K562 (cell line): ENCODE data around the gene CFAP126. TPM values are rescaled to one million over a fixed set of nuclear protein-coding genes. Genes with fewer than 3 reads are reported as not detected.
A peak's percentile ranks its signal among the peaks of the same experiment; 100 is the strongest.
"Not testable (repeated sequence)": the region's sequence is repeated elsewhere in the genome, so short reads cannot be mapped to it uniquely, and the experiment has no call there.

ENCODE experiments used
- ATAC-seq: fragments of 200-7000 bp; cut with Tn5 transposase; 3 replicates; pipeline ENCODE4 v1.9.1; 2020; ENCODE audit warnings: moderate library complexity
- BruUV-seq: library from RNA; stranded (reverse); fragments of 400-500 nt; replicated peaks from 2 replicates; lab custom pipeline; 2021; lab: Mats Ljungman, UMichigan
- CTCF ChIA-PET: fragments of 300-600 bp; formaldehyde crosslinking; extraction: SDS; loops from one replicate; lab custom pipeline; 2021; ENCODE audit warnings: low intra/inter-chr PET ratio; lab: Yijun Ruan, JAX
- POLR2A ChIA-PET: fragments of 300-600, 350-650 bp; sonication (Branson Sonifier 250); formaldehyde crosslinking; extraction: SDS; loops from one replicate; lab custom pipeline; 2021; ENCODE audit warnings: antibody characterized with exemption, inconsistent platforms; lab: Yijun Ruan, JAX
- DNase-seq, 4 experiments: peaks; one replicate each; pipeline versions ENCODE4 v3.0.0 to v3.0.0-alpha.2; 2011 to 2018; ENCODE audit warnings: low spot score in 3 of 4, mixed read lengths in 3 of 4; ENCODE audit errors: extremely low read depth in 1 of 4
- FAIRE-seq: peaks from 2 replicates; lab custom pipeline; 2011; peaks lifted over from hg19 to GRCh38; lab: Jason Lieb, UNC
- H2AFZ ChIP-seq: 2 replicates; pipeline ENCODE4 v1.6.0; 2011; ENCODE audit warnings: low read depth, low read length, control low read depth, inconsistent platforms
- H3K27ac ChIP-seq: fragments of 200-600 bp; 3 replicates; pipeline ENCODE4 v1.8.0; 2011; ENCODE audit warnings: low read depth, mild to moderate bottlenecking, control low read depth, inconsistent platforms, low read length, moderate library complexity, mixed read lengths; ENCODE audit errors: extremely low read depth
- H3K27me3 ChIP-seq, 2 experiments: fragments of 300-600 bp in 1 of 2; 2 replicates in 1 of 2; 3 replicates in 1 of 2; pipeline versions ENCODE4 v1.6.0 to v1.8.0; 2011; ENCODE audit warnings: inconsistent platforms in 2 of 2, low read length in 2 of 2, mild to moderate bottlenecking in 1 of 2, mixed read lengths in 1 of 2, moderate library complexity in 1 of 2; ENCODE audit not compliant: control insufficient read depth in 2 of 2, insufficient read depth in 2 of 2
- H3K36me3 ChIP-seq: fragments of 300-600 bp; 3 replicates; pipeline ENCODE4 v1.8.0; 2011; ENCODE audit warnings: mild to moderate bottlenecking, low read length, inconsistent platforms; ENCODE audit not compliant: control insufficient read depth, insufficient read depth
- H3K4me1 ChIP-seq, 2 experiments: fragments of 200-600 bp in 1 of 2; replicated peaks in 1 of 2; 2 replicates in 1 of 2; 3 replicates in 1 of 2; pipeline versions ENCODE4 v1.5.1 to v1.8.0; 2011; ENCODE audit warnings: inconsistent platforms in 2 of 2, low read length in 2 of 2, mild to moderate bottlenecking in 1 of 2, mixed read lengths in 1 of 2, moderate library complexity in 1 of 2; ENCODE audit not compliant: control insufficient read depth in 2 of 2, insufficient read depth in 2 of 2
- H3K4me2 ChIP-seq: 2 replicates; pipeline ENCODE4 v1.6.1; 2011; ENCODE audit warnings: low read length, control low read depth, inconsistent platforms, mixed read lengths; ENCODE audit not compliant: insufficient read depth
- H3K4me3 ChIP-seq: fragments of 200-600 bp; sonication (generic), shearing (Covaris generic); 2 replicates; pipeline ENCODE4 v1.5.1; 2016; ENCODE audit warnings: control low read depth, inconsistent platforms
- H3K79me2 ChIP-seq: fragments of 200-600 bp; 3 replicates; pipeline ENCODE4 v1.8.0; 2011; ENCODE audit warnings: low read length, inconsistent platforms; ENCODE audit not compliant: control insufficient read depth, insufficient read depth
- H3K9ac ChIP-seq, 2 experiments: 2 replicates each; pipeline versions ENCODE4 v1.6.0 to v1.6.1; 2011; ENCODE audit warnings: low read depth in 2 of 2, low read length in 2 of 2, control low read depth in 1 of 2, inconsistent platforms in 1 of 2, mild to moderate bottlenecking in 1 of 2, mixed read lengths in 1 of 2; ENCODE audit not compliant: insufficient read depth in 1 of 2
- H3K9me1 ChIP-seq: one replicate; pipeline ENCODE4 v1.6.0; 2011; ENCODE audit warnings: inconsistent platforms, mild to moderate bottlenecking, low read length, moderate library complexity; ENCODE audit not compliant: control insufficient read depth, insufficient read depth
- H3K9me3 ChIP-seq: replicated peaks from 2 replicates; pipeline ENCODE4 v1.5.1; 2011; ENCODE audit warnings: low read depth, low read length, inconsistent platforms; ENCODE audit not compliant: control insufficient read depth, insufficient read depth
- H4K20me1 ChIP-seq: replicated peaks from 2 replicates; pipeline ENCODE4 v1.6.1; 2011; ENCODE audit warnings: low read length, inconsistent platforms, mixed read lengths; ENCODE audit not compliant: control insufficient read depth, insufficient read depth
- DIDO1 ChIP-seq: fragments of 450-650 bp; IDR thresholded peaks from 2 replicates; pipeline ENCODE4 v1.6.1; 2016; ENCODE audit warnings: low read depth, missing biosample characterization, missing genetic modification characterization
- NRF1 ChIP-seq, 2 experiments: fragments of 450-650 bp; IDR thresholded peaks in 1 of 2; conservative IDR thresholded peaks in 1 of 2; 2 replicates each; pipeline ENCODE4 v1.6.1; 2014; ENCODE audit warnings: mild to moderate bottlenecking in 2 of 2
- RHOXF2B ChIP-seq: fragments of 250-450 bp; sonication (Bioruptor Pico); conservative IDR thresholded peaks from 2 replicates; pipeline ENCODE4 v1.5.1; 2021
- ZNF24 ChIP-seq: fragments of 450-650 bp; IDR thresholded peaks from 2 replicates; pipeline ENCODE4 v1.6.1; 2016
- ZNF592 ChIP-seq: fragments of 450-650 bp; IDR thresholded peaks from 2 replicates; pipeline ENCODE4 v1.6.1; 2017; ENCODE audit warnings: antibody characterized with exemption, mild to moderate bottlenecking
- WGBS: fragments of 100-300 bp; shearing (Covaris generic); methylation state at CpG from one replicate; pipeline ENCODE4 v1.1.6; 2016; ENCODE audit warnings: low coverage, mixed read lengths; ENCODE audit not compliant: insufficient coverage; ENCODE audit errors: missing lambda C conversion rate; 5-methylcytosine and 5-hydroxymethylcytosine counted together
- in situ Hi-C: fragments of 300-500 bp; cut with MboI; formaldehyde crosslinking; loops from 4 replicates; pipeline ENCODE4 v1.15.0; 2018; ENCODE audit warnings: inconsistent platforms, mixed read lengths
- intact Hi-C: fragments of 100-400 bp; cut with micrococcal nuclease; formaldehyde crosslinking; loops from 2 replicates; pipeline ENCODE4 v1.14.2; 2022
- polyA plus RNA-seq, 8 experiments: library from polyadenylated mRNA; depleted of rRNA in 4 of 8; stranded (reverse) in 5 of 8; unstranded in 3 of 8; fragments of >200 nt; fragmentation: Nextera tagmentation in 2 of 8; fragmentation: Illumina TruSeq in 1 of 8; extraction: Ambion mirVana in 2 of 8; extraction: Trizol in 1 of 8; gene quantifications; 2 replicates each; pipeline versions ENCODE4 v1.2.1 to v1.2.3, GENCODE V29; 2011 to 2014; ENCODE audit warnings: inconsistent platforms in 1 of 8, missing spikeins in 1 of 8
- total RNA-seq, 7 experiments: library from RNA; depleted of rRNA in 6 of 7; stranded (reverse); fragments of >200 nt in 6 of 7; fragmentation: Illumina TruSeq in 2 of 7; extraction: Trizol in 2 of 7; gene quantifications; 2 replicates each; pipeline versions ENCODE4 v1.2.1 to v1.2.3, GENCODE V29; 2011 to 2021; ENCODE audit warnings: low replicate concordance in 1 of 7

The CFAP126 gene
- total and polyA plus RNA-seq, 9 of the 15 experiments (the other 6 are each of a cell fraction or from before 2014, with no cell fraction given): not detected

- TF ChIP-seq ZNF592: peak; percentile 59
- TF ChIP-seq ZNF24: no peak
- no peak for TF ChIP-seq RHOXF2B
- 0 out of 4 replicates have a peak, but pooled peaks of 1 of the 2 experiments have one; percentile 13 for TF ChIP-seq NRF1 (conservative IDR thresholded peaks at IDR 0.05 in 1 of 2, IDR thresholded peaks at IDR 0.05 in 1 of 2)
- no peak for TF ChIP-seq DIDO1
Observed at GRCh38 chr1:161407451-161407985, 39.8 kb upstream of the CFAP126 start (continued).

GRCh38 chr1:161406551-161406950 lies 38.9 kb upstream of the CFAP126 start:
- H3K9ac ChIP-seq, H4K20me1 ChIP-seq, in situ Hi-C loops, intact Hi-C loops, BruUV-seq, ATAC-seq, FAIRE-seq, DNase-seq, H3K79me2 ChIP-seq, H3K4me2 ChIP-seq, H3K27me3 ChIP-seq, H3K4me3 ChIP-seq, CTCF ChIA-PET, H2AFZ ChIP-seq, H3K9me1 ChIP-seq, H3K9me3 ChIP-seq, H3K36me3 ChIP-seq, H3K27ac ChIP-seq: not testable (repeated sequence)
- WGBS: 93% methylated on average over 11 of the region's 17 CpGs
- H3K4me1 ChIP-seq: peaks cover 15 to 25% of the 10 kb centered on the region in 2 experiments; a peak in 4 of 5 replicates
- POLR2A ChIA-PET: interaction anchor here (0.6 to 1.1 kb wide), 2 partner anchors 15 to 95 kb away, joined by 3 to 4 read pairs; no protein-coding TSS in a partner anchor
